HepG2 (cell line): Measurements from ENCODE around the gene LRRC55. TPM values are rescaled to one million over a fixed set of nuclear protein-coding genes. Genes with fewer than 3 reads are reported as not detected.

Experiments used
- ATAC-seq: fragments of 200-7000 bp; cut with Tn5 transposase; 3 replicates; pipeline ENCODE4 v1.9.1; 2020; ENCODE audit warnings: mild to moderate bottlenecking, moderate library complexity
- BruUV-seq: library from RNA; stranded (reverse); fragments of 400-500 nt; replicated peaks from 2 replicates; lab custom pipeline; 2021; lab: Mats Ljungman, UMichigan
- CTCF ChIA-PET: fragments of 300-600 bp; formaldehyde crosslinking; extraction: SDS; loops from one replicate; lab custom pipeline; 2021; ENCODE audit warnings: low total read pairs, inconsistent platforms, low intra/inter-chr PET ratio; lab: Yijun Ruan, JAX
- POLR2A ChIA-PET: fragments of 350-600 bp; sonication (Branson Sonifier 250); formaldehyde crosslinking; loops from one replicate; lab custom pipeline; 2020; ENCODE audit warnings: antibody characterized with exemption, inconsistent platforms; lab: Yijun Ruan, JAX
- DNase-seq: peaks from one replicate; pipeline ENCODE4 v3.0.0-alpha.2; 2015; ENCODE audit warnings: low spot score
- FAIRE-seq: peaks from 3 replicates; lab custom pipeline; 2011; peaks lifted over from hg19 to GRCh38; lab: Jason Lieb, UNC
- H2AFZ ChIP-seq: one replicate; pipeline ENCODE4 v1.6.1; 2011; ENCODE audit warnings: low read length, inconsistent platforms
- H3K27ac ChIP-seq: fragments of 300-600 bp; 3 replicates; pipeline ENCODE4 v1.8.0; 2011; ENCODE audit warnings: mixed run types, mild to moderate bottlenecking, mixed read lengths, low read length, inconsistent platforms; ENCODE audit not compliant: insufficient read depth; ENCODE audit errors: extremely low read length
- H3K27me3 ChIP-seq, 2 experiments: fragments of 200-600 bp in 1 of 2; 2 replicates in 1 of 2; 3 replicates in 1 of 2; pipeline versions ENCODE4 v1.6.0 to v1.8.0; 2011; ENCODE audit warnings: low read length in 2 of 2, mild to moderate bottlenecking in 2 of 2, moderate library complexity in 2 of 2, inconsistent platforms in 1 of 2; ENCODE audit not compliant: insufficient read depth in 2 of 2, control insufficient read depth in 1 of 2
- H3K36me3 ChIP-seq, 2 experiments: fragments of 200-600 bp in 1 of 2; replicated peaks in 1 of 2; 2 replicates in 1 of 2; 3 replicates in 1 of 2; pipeline versions ENCODE4 v1.5.1 to v1.8.0; 2011; ENCODE audit warnings: low read length in 2 of 2, inconsistent platforms in 1 of 2; ENCODE audit not compliant: insufficient read depth in 2 of 2, control insufficient read depth in 1 of 2
- H3K4me1 ChIP-seq: 2 replicates; pipeline ENCODE4 v1.5.1; 2012; ENCODE audit warnings: low read length, inconsistent platforms; ENCODE audit not compliant: insufficient read depth
- H3K4me2 ChIP-seq: 2 replicates; pipeline ENCODE4 v1.6.0; 2011; ENCODE audit warnings: low read depth, low read length, inconsistent platforms
- H3K4me3 ChIP-seq, 3 experiments: fragments of 200-600 bp in 1 of 3; sonication (generic), shearing (Covaris generic) in 1 of 3; replicated peaks in 1 of 3; 2 replicates each; pipeline ENCODE4 v1.5.1; 2011 to 2016; ENCODE audit warnings: low read length in 3 of 3, inconsistent platforms in 2 of 3, low read depth in 2 of 3, mild to moderate bottlenecking in 2 of 3, control low read depth in 1 of 3, mixed read lengths in 1 of 3; ENCODE audit not compliant: insufficient read depth in 1 of 3
- H3K79me2 ChIP-seq: one replicate; pipeline ENCODE4 v1.6.1; 2011; ENCODE audit warnings: low read length, inconsistent platforms; ENCODE audit not compliant: insufficient read depth
- H3K9ac ChIP-seq: 2 replicates; pipeline ENCODE4 v1.6.0; 2011; ENCODE audit warnings: mild to moderate bottlenecking, low read depth, low read length, inconsistent platforms; ENCODE audit not compliant: insufficient read depth
- H3K9me3 ChIP-seq: 2 replicates; pipeline ENCODE4 v1.5.1; 2012; ENCODE audit warnings: mild to moderate bottlenecking, low read length
- H4K20me1 ChIP-seq: 2 replicates; pipeline ENCODE4 v1.6.0; 2011; ENCODE audit warnings: inconsistent platforms, mild to moderate bottlenecking, low read length, moderate library complexity; ENCODE audit not compliant: insufficient read depth
- AHDC1 ChIP-seq: sonication (generic); formaldehyde crosslinking; IDR thresholded peaks from 2 replicates; pipeline ENCODE4 v1.5.1; 2020; ENCODE audit warnings: mild to moderate bottlenecking, missing genetic modification reagents, borderline replicate concordance
- EEA1 ChIP-seq: sonication (generic); formaldehyde crosslinking; IDR thresholded peaks from 2 replicates; pipeline ENCODE4 v1.5.1; 2020; ENCODE audit warnings: mild to moderate bottlenecking, missing genetic modification reagents, borderline replicate concordance
- RBAK ChIP-seq: sonication (generic); formaldehyde crosslinking; IDR thresholded peaks from 2 replicates; pipeline ENCODE4 v1.5.1; 2020; ENCODE audit warnings: mild to moderate bottlenecking, missing genetic modification reagents
- SNAPC2 ChIP-seq: sonication (generic); formaldehyde crosslinking; IDR thresholded peaks from 2 replicates; pipeline ENCODE4 v1.8.1; 2022; ENCODE audit warnings: mild to moderate bottlenecking, missing genetic modification reagents
- ZFP37 ChIP-seq: sonication (generic); formaldehyde crosslinking; IDR thresholded peaks from 2 replicates; pipeline ENCODE4 v1.4.0; 2020; ENCODE audit warnings: missing genetic modification reagents, borderline replicate concordance
- ZFP91 ChIP-seq: sonication (generic); formaldehyde crosslinking; IDR thresholded peaks from 2 replicates; pipeline ENCODE4 v1.9.0; 2022; ENCODE audit warnings: missing genetic modification reagents, mild to moderate bottlenecking, borderline replicate concordance
- in situ Hi-C: cut with HindIII; loops from 2 replicates; pipeline ENCODE4 v1.10.0; 2017; ENCODE audit warnings: low pct_unique_long_range_greater_than_20kb; ENCODE audit not compliant: extremely low pct_ligation_motif_present
- intact Hi-C: fragments of 100-400 bp; cut with micrococcal nuclease; formaldehyde crosslinking; loops from one replicate; pipeline ENCODE4 v1.10.0; 2022; ENCODE audit not compliant: unreplicated experiment
- polyA plus RNA-seq, 8 experiments: library from polyadenylated mRNA; depleted of rRNA in 3 of 8; stranded (reverse) in 7 of 8; unstranded in 1 of 8; fragments of >200 nt; fragmentation: Illumina TruSeq in 4 of 8; extraction: Trizol in 4 of 8; gene quantifications; 2 replicates each; pipeline versions ENCODE4 v1.2.1 to v1.2.3, GENCODE V29; 2011 to 2016; ENCODE audit warnings: low read depth in 4 of 8, missing spikeins in 1 of 8, mixed read lengths in 1 of 8; ENCODE audit not compliant: insufficient read depth in 1 of 8
- total RNA-seq, 5 experiments: library from RNA; depleted of rRNA; stranded (reverse); fragments of >200 nt; fragmentation: Illumina TruSeq; extraction: Trizol; gene quantifications; 2 replicates each; pipeline ENCODE4 v1.2.3, GENCODE V29; 2016; ENCODE audit warnings: low read depth in 1 of 5

LRRC55 gene
- total and polyA plus RNA-seq, 2 of the 13 experiments (the other 11 are each of a cell fraction or from before 2014, with no cell fraction given), result not detected

- no peaks in the 10 kb centered on the region for H4K20me1 ChIP-seq
- H3K9me3 ChIP-seq, result no peaks in the 10 kb centered on the region
- BruUV-seq, result no TSS peak
- H3K36me3 ChIP-seq, result no peaks in the 10 kb centered on the region
- intact Hi-C loops (no loop called here), in situ Hi-C loops (no loop called here)
- no peak overlapping the region for H3K4me2 ChIP-seq
- no peaks in the 10 kb centered on the region for H3K79me2 ChIP-seq
- CTCF ChIA-PET, result no interaction called here
- ATAC-seq (no peak), DNase-seq (no peak), FAIRE-seq (no peak)
- no peak overlapping the region for H3K27ac ChIP-seq
- no peak for TF ChIP-seq SNAPC2 (CRISPR knock-in tag)
- TF ChIP-seq EEA1 (CRISPR knock-in tag), result no peak
- TF ChIP-seq ZFP91 (CRISPR knock-in tag), result no peak
- no peak for TF ChIP-seq ZFP37 (CRISPR knock-in tag)
- no peak for TF ChIP-seq AHDC1 (CRISPR knock-in tag)
- TF ChIP-seq RBAK (CRISPR knock-in tag), result no peak
- H3K27me3 ChIP-seq, result peaks cover 1 to 7% of the 10 kb centered on the region in 2 experiments; a peak in 2 of 5 replicates
- H3K4me1 ChIP-seq, result no peaks in the 10 kb centered on the region
- H2AFZ ChIP-seq, result no peak overlapping the region
- POLR2A ChIA-PET, result no interaction called here
- no peak overlapping the region for H3K9ac ChIP-seq
- H3K4me3 ChIP-seq, result no peak overlapping the region
Measured at GRCh38 chr11:57153448-57153847, 28.3 kb upstream of the LRRC55 start.
